ENCODE measurements around the gene PDE4D.
A peak's percentile ranks its signal among the peaks of the same experiment; 100 is the strongest.

Gene PDE4D

GRCh38 chr5:59125011-59125961, 768.2 kb downstream of the PDE4D start:
- peak; percentile 30 for DNase-seq

GRCh38 chr5:59123595-59124561, 769.6 kb downstream of the PDE4D start:
- no peak for DNase-seq

GRCh38 chr5:59119480-59119879, 774.0 kb downstream of the PDE4D start:
- no peak for DNase-seq

- no peak for DNase-seq
These were observed 776.2 kb downstream of the PDE4D start for GRCh38 chr5:59117320-59117719.

- peak; percentile 60 for DNase-seq
These were observed 777.2 kb downstream of the PDE4D start for GRCh38 chr5:59116231-59116865.

GRCh38 chr5:59115345-59115744, 778.2 kb downstream of the PDE4D start:
- DNase-seq, result peak; percentile 48

GRCh38 chr5:59109383-59109782, 784.1 kb downstream of the PDE4D start:
- no peak for DNase-seq

- no peak for DNase-seq
These were observed 785.8 kb downstream of the PDE4D start for GRCh38 chr5:59107692-59108091.

GRCh38 chr5:59104400-59105127, 789.0 kb downstream of the PDE4D start:
- DNase-seq, result no peak

- DNase-seq, result no peak
These were observed 790.2 kb downstream of the PDE4D start for GRCh38 chr5:59103303-59103702.

GRCh38 chr5:59102437-59102836, 791.1 kb downstream of the PDE4D start:
- no peak for DNase-seq

GRCh38 chr5:59100875-59101274, 792.7 kb downstream of the PDE4D start:
- DNase-seq, result no peak

- DNase-seq, result no peak
These were observed 793.6 kb downstream of the PDE4D start for GRCh38 chr5:59099995-59100345.

- peak; percentile 79 for DNase-seq
These were observed 794.1 kb downstream of the PDE4D start for GRCh38 chr5:59099270-59099994.

GRCh38 chr5:59098743-59099142, 794.8 kb downstream of the PDE4D start:
- no peak for DNase-seq

- DNase-seq, result no peak
These were observed 795.8 kb downstream of the PDE4D start for GRCh38 chr5:59097712-59098111.

GRCh38 chr5:59097116-59097515, 796.4 kb downstream of the PDE4D start:
- peak; percentile 50 for DNase-seq

GRCh38 chr5:59095480-59095879, 798.0 kb downstream of the PDE4D start:
- DNase-seq, result no peak

- no peak for DNase-seq
These were observed 798.7 kb downstream of the PDE4D start for GRCh38 chr5:59094864-59095263.

GRCh38 chr5:59093329-59093728, 800.2 kb downstream of the PDE4D start:
- DNase-seq, result no peak

GRCh38 chr5:59092758-59093157, 800.8 kb downstream of the PDE4D start:
- DNase-seq, result no peak

GRCh38 chr5:59091965-59092364, 801.6 kb downstream of the PDE4D start:
- no peak for DNase-seq
